Mucosa of rectum (tissue), 2 donors: ENCODE measurements around the gene RAB30.
"Not testable (repeated sequence)": the region's sequence is repeated elsewhere in the genome, so short reads cannot be mapped to it uniquely, and the experiment has no call there.

Experiments
- H3K27ac ChIP-seq, 2 donors: one replicate each; pipeline ENCODE4 v1.7.0; 2013; ENCODE audit warnings: inconsistent platforms in 2 of 2, low read depth in 2 of 2, low read length in 2 of 2
- H3K27me3 ChIP-seq, 2 donors: one replicate each; pipeline ENCODE4 v1.7.0; 2013; ENCODE audit warnings: low read length in 2 of 2; ENCODE audit not compliant: control insufficient read depth in 2 of 2, insufficient read depth in 2 of 2
- H3K36me3 ChIP-seq, 2 donors: one replicate each; pipeline ENCODE4 v1.7.0; 2013; ENCODE audit warnings: low read length in 2 of 2; ENCODE audit not compliant: control insufficient read depth in 2 of 2, insufficient read depth in 2 of 2
- H3K4me1 ChIP-seq, 2 donors: one replicate each; pipeline ENCODE4 v1.7.0; 2013; ENCODE audit warnings: low read length in 2 of 2, mild to moderate bottlenecking in 1 of 2; ENCODE audit not compliant: control insufficient read depth in 2 of 2, insufficient read depth in 2 of 2
- H3K4me3 ChIP-seq, 2 donors: one replicate each; pipeline ENCODE4 v1.7.0; 2013; ENCODE audit warnings: low read length in 2 of 2
- H3K9ac ChIP-seq, 2 donors: one replicate each; pipeline ENCODE4 v1.7.0; 2013; ENCODE audit warnings: low read length in 2 of 2, low read depth in 1 of 2, mild to moderate bottlenecking in 1 of 2
- H3K9me3 ChIP-seq, 2 donors: one replicate each; pipeline ENCODE4 v1.7.0; 2013; ENCODE audit warnings: low read length in 2 of 2; ENCODE audit not compliant: control insufficient read depth in 2 of 2
- donor health status: healthy.
- donor health status: Normal muscosa, but diverticular disease.

RAB30 gene

GRCh38 chr11:82959987-82960778 lies 111.5 kb downstream of the RAB30 start:
- Histone ChIP-seq H3K9me3 (no peaks in the 10 kb centered on the region), H3K27ac (peak overlapping the region; percentile 38 to 69), H3K36me3 (no peaks in the 10 kb centered on the region), H3K4me1 (no peaks in the 10 kb centered on the region), H3K9ac (no peak overlapping the region), H3K4me3 (peak overlapping the region in 1 of 2 donors; percentile 50), H3K27me3 (no peaks in the 10 kb centered on the region)

GRCh38 chr11:82955736-82956453 lies 115.8 kb downstream of the RAB30 start:
- not testable (repeated sequence) for H3K27me3 ChIP-seq, H3K4me1 ChIP-seq, H3K9me3 ChIP-seq, H3K36me3 ChIP-seq, H3K4me3 ChIP-seq, H3K9ac ChIP-seq, H3K27ac ChIP-seq

GRCh38 chr11:82950502-82950901 lies 121.2 kb downstream of the RAB30 start:
- H3K9me3 ChIP-seq: not testable (repeated sequence)

GRCh38 chr11:82949352-82949751 lies 122.3 kb downstream of the RAB30 start:
- no peaks in the 10 kb centered on the region for H3K27me3 ChIP-seq
- no peak overlapping the region for H3K4me3 ChIP-seq
- no peaks in the 10 kb centered on the region for H3K4me1 ChIP-seq
- no peaks in the 10 kb centered on the region for H3K9me3 ChIP-seq
- no peak overlapping the region for H3K27ac ChIP-seq
- H3K9ac ChIP-seq: no peak overlapping the region
- no peaks in the 10 kb centered on the region for H3K36me3 ChIP-seq

More at GRCh38 chr11:82950502-82950901, 121.2 kb downstream of the RAB30 start:
- not testable (repeated sequence) for H3K27ac ChIP-seq, H3K27me3 ChIP-seq, H3K36me3 ChIP-seq, H3K4me3 ChIP-seq, H3K9ac ChIP-seq, H3K4me1 ChIP-seq

GRCh38 chr11:82945682-82946081 lies 126.0 kb downstream of the RAB30 start:
- H3K9ac ChIP-seq: no peak overlapping the region
- H3K27ac ChIP-seq: no peak overlapping the region
- no peaks in the 10 kb centered on the region for H3K9me3 ChIP-seq
- no peaks in the 10 kb centered on the region for H3K36me3 ChIP-seq
- no peak overlapping the region for H3K4me3 ChIP-seq
- H3K4me1 ChIP-seq: no peaks in the 10 kb centered on the region
- H3K27me3 ChIP-seq: no peaks in the 10 kb centered on the region

GRCh38 chr11:82945041-82945440 lies 126.7 kb downstream of the RAB30 start:
- not testable (repeated sequence) for H3K27me3 ChIP-seq, H3K9ac ChIP-seq, H3K4me1 ChIP-seq, H3K9me3 ChIP-seq, H3K27ac ChIP-seq, H3K36me3 ChIP-seq, H3K4me3 ChIP-seq

GRCh38 chr11:82944198-82944597 lies 127.5 kb downstream of the RAB30 start:
- H3K4me1 ChIP-seq: no peaks in the 10 kb centered on the region
- no peak overlapping the region for H3K9ac ChIP-seq
- no peaks in the 10 kb centered on the region for H3K36me3 ChIP-seq
- H3K27ac ChIP-seq: no peak overlapping the region
- no peaks in the 10 kb centered on the region for H3K9me3 ChIP-seq
- no peak overlapping the region for H3K4me3 ChIP-seq
- H3K27me3 ChIP-seq: no peaks in the 10 kb centered on the region

- H3K4me1 ChIP-seq, H3K9me3 ChIP-seq, H3K27ac ChIP-seq, H3K27me3 ChIP-seq, H3K9ac ChIP-seq, H3K4me3 ChIP-seq, H3K36me3 ChIP-seq: not testable (repeated sequence)
These were observed 128.3 kb downstream of the RAB30 start for GRCh38 chr11:82943430-82943829.

GRCh38 chr11:82942376-82942775 lies 129.3 kb downstream of the RAB30 start:
- no peaks in the 10 kb centered on the region for H3K36me3 ChIP-seq
- no peaks in the 10 kb centered on the region for H3K9me3 ChIP-seq
- no peaks in the 10 kb centered on the region for H3K4me1 ChIP-seq
- H3K27me3 ChIP-seq: no peaks in the 10 kb centered on the region
- no peak overlapping the region for H3K4me3 ChIP-seq
- no peak overlapping the region for H3K9ac ChIP-seq
- H3K27ac ChIP-seq: no peak overlapping the region

- H3K27me3 ChIP-seq: no peaks in the 10 kb centered on the region
- no peaks in the 10 kb centered on the region for H3K9me3 ChIP-seq
- H3K9ac ChIP-seq: no peak overlapping the region
- H3K36me3 ChIP-seq: no peaks in the 10 kb centered on the region
- H3K4me3 ChIP-seq: no peak overlapping the region
- no peak overlapping the region for H3K27ac ChIP-seq
- H3K4me1 ChIP-seq: no peaks in the 10 kb centered on the region
These were observed 132.2 kb downstream of the RAB30 start for GRCh38 chr11:82939456-82939855.
